ENCODE results near the gene ESAM. TPM values are rescaled to one million over a fixed set of nuclear protein-coding genes. Genes with fewer than 3 reads are reported as not detected.

The ESAM gene
- total RNA-seq, 1 experiment from 2014 or later = 5.3 TPM

- no peak overlapping the region for H3K27ac Mint-ChIP-seq (ENCODE audit: unreplicated experiment)
- ChIA-PET POLR2A (no interaction called here), CTCF (interaction anchor here (0.8 to 1.6 kb wide), 2 partner anchors 28 to 45 kb away, joined by 3 read pairs; no protein-coding TSS in a partner anchor)
Measured at GRCh38 chr11:124717786-124718651, 44.1 kb downstream of the ESAM start.

GRCh38 chr11:124717421-124717785 is 44.7 kb downstream of the ESAM start:
- peaks cover 4% of the 10 kb centered on the region; the same call in 1 of the 2 replicates for H3K4me1 ChIP-seq
- Mint-ChIP-seq H3K27ac (ENCODE audit: unreplicated experiment) (no peak overlapping the region), H3K4me1 (ENCODE audit: low read depth, unreplicated experiment) (no peaks in the 10 kb centered on the region), H3K9me3 (ENCODE audit: unreplicated experiment) (no peaks in the 10 kb centered on the region), H3K4me3 (ENCODE audit: unreplicated experiment) (peak overlapping the region; percentile 71), H3K27me3 (ENCODE audit: insufficient read depth, unreplicated experiment) (peaks cover 30% of the 10 kb centered on the region), H3K36me3 (ENCODE audit: insufficient read depth, unreplicated experiment) (no peaks in the 10 kb centered on the region)
- TF ChIP-seq, protein P1, sequence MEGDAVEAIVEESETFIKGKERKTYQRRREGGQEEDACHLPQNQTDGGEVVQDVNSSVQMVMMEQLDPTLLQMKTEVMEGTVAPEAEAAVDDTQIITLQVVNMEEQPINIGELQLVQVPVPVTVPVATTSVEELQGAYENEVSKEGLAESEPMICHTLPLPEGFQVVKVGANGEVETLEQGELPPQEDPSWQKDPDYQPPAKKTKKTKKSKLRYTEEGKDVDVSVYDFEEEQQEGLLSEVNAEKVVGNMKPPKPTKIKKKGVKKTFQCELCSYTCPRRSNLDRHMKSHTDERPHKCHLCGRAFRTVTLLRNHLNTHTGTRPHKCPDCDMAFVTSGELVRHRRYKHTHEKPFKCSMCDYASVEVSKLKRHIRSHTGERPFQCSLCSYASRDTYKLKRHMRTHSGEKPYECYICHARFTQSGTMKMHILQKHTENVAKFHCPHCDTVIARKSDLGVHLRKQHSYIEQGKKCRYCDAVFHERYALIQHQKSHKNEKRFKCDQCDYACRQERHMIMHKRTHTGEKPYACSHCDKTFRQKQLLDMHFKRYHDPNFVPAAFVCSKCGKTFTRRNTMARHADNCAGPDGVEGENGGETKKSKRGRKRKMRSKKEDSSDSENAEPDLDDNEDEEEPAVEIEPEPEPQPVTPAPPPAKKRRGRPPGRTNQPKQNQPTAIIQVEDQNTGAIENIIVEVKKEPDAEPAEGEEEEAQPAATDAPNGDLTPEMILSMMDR (IDR thresholded peaks at IDR 0.05; ENCODE audit: insufficient read depth in 1 of 2, low read depth in 1 of 2, low read length in 1 of 2, severe bottlenecking in 1 of 2, unreplicated experiment in 1 of 2) = no peak
- no peak overlapping the region for H3K4me3 ChIP-seq (ENCODE audit: low read depth, low read length)
- ChIA-PET CTCF (interaction anchor here (0.8 to 1.6 kb wide), 2 partner anchors 28 to 46 kb away, joined by 3 read pairs; no protein-coding TSS in a partner anchor), POLR2A (no interaction called here)
- no peaks in the 10 kb centered on the region for H3K9me3 ChIP-seq
- no TSS peak for BruUV-seq (replicated peaks)
- DNase-seq = no peak
- intact Hi-C loops (cut with micrococcal nuclease; ENCODE audit: unreplicated experiment) = no loop called here
- H3K27me3 ChIP-seq (replicated peaks; ENCODE audit: control insufficient read depth, insufficient read depth, low read length) = peaks cover 6% of the 10 kb centered on the region
- H3K36me3 ChIP-seq (ENCODE audit: control insufficient read depth, insufficient read depth, low read length) = no peaks in the 10 kb centered on the region

More at GRCh38 chr11:124717786-124718651, 44.1 kb downstream of the ESAM start:
- Histone ChIP-seq H3K27me3 (replicated peaks; ENCODE audit: control insufficient read depth, insufficient read depth, low read length) (peaks cover 6% of the 10 kb centered on the region), H3K36me3 (ENCODE audit: control insufficient read depth, insufficient read depth, low read length) (no peaks in the 10 kb centered on the region), H3K4me1 (peaks cover 4% of the 10 kb centered on the region; the same call in 1 of the 2 replicates), H3K4me3 (ENCODE audit: low read depth, low read length) (peak overlapping the region; percentile 36), H3K9me3 (no peaks in the 10 kb centered on the region)
- peak in 1 of 2 experiments; percentile 37 for DNase-seq
- BruUV-seq (replicated peaks) = no TSS peak
- no peaks in the 10 kb centered on the region for H3K9me3 Mint-ChIP-seq (ENCODE audit: unreplicated experiment)
- no peaks in the 10 kb centered on the region for H3K36me3 Mint-ChIP-seq (ENCODE audit: insufficient read depth, unreplicated experiment)
- intact Hi-C loops (cut with micrococcal nuclease; ENCODE audit: unreplicated experiment) = no loop called here
- TF ChIP-seq, protein P1 (IDR thresholded peaks at IDR 0.05; ENCODE audit: insufficient read depth in 1 of 2, low read depth in 1 of 2, low read length in 1 of 2, severe bottlenecking in 1 of 2, unreplicated experiment in 1 of 2) = no peak
- H3K4me1 Mint-ChIP-seq (ENCODE audit: low read depth, unreplicated experiment) = no peaks in the 10 kb centered on the region
- peaks cover 35% of the 10 kb centered on the region for H3K27me3 Mint-ChIP-seq (ENCODE audit: insufficient read depth, unreplicated experiment)
- peak overlapping the region; percentile 71 for H3K4me3 Mint-ChIP-seq (ENCODE audit: unreplicated experiment)

GRCh38 chr11:124716591-124716990 is 45.5 kb downstream of the ESAM start:
- ChIA-PET POLR2A (no interaction called here), CTCF (no interaction called here)
- Histone ChIP-seq H3K36me3 (ENCODE audit: control insufficient read depth, insufficient read depth, low read length) (no peaks in the 10 kb centered on the region), H3K4me3 (ENCODE audit: low read depth, low read length) (no peak overlapping the region), H3K4me1 (peaks cover 4% of the 10 kb centered on the region; the same call in 1 of the 2 replicates), H3K27me3 (replicated peaks; ENCODE audit: control insufficient read depth, insufficient read depth, low read length) (peaks cover 6% of the 10 kb centered on the region), H3K9me3 (no peaks in the 10 kb centered on the region)
- Mint-ChIP-seq H3K4me3 (ENCODE audit: unreplicated experiment) (no peak overlapping the region), H3K27ac (ENCODE audit: unreplicated experiment) (no peak overlapping the region), H3K36me3 (ENCODE audit: insufficient read depth, unreplicated experiment) (no peaks in the 10 kb centered on the region), H3K9me3 (ENCODE audit: unreplicated experiment) (no peaks in the 10 kb centered on the region), H3K27me3 (ENCODE audit: insufficient read depth, unreplicated experiment) (peaks cover 30% of the 10 kb centered on the region), H3K4me1 (ENCODE audit: low read depth, unreplicated experiment) (no peaks in the 10 kb centered on the region)
- no TSS peak for BruUV-seq (replicated peaks)
- intact Hi-C loops (cut with micrococcal nuclease; ENCODE audit: unreplicated experiment) = no loop called here
- DNase-seq = no peak
- TF ChIP-seq, protein P1 (IDR thresholded peaks at IDR 0.05; ENCODE audit: insufficient read depth in 1 of 2, low read depth in 1 of 2, low read length in 1 of 2, severe bottlenecking in 1 of 2, unreplicated experiment in 1 of 2) = no peak
